ENCODE measurements around the gene LEPROT. TPM values are rescaled to one million over a fixed set of nuclear protein-coding genes. Genes with fewer than 3 reads are reported as not detected.
"Not testable (repeated sequence)": the region's sequence is repeated elsewhere in the genome, so short reads cannot be mapped to it uniquely, and the experiment has no call there.

The LEPROT gene
- total and polyA plus RNA-seq, 10 of the 15 experiments (the other 5 are each of a cell fraction or from before 2014, with no cell fraction given): 14.9 to 38.1 (median 17.4) TPM

- no peak for TF ChIP-seq BACH1 (IDR thresholded peaks at IDR 0.05; ENCODE audit: borderline replicate concordance)
- no peak for TF ChIP-seq IRF3 (IDR thresholded peaks at IDR 0.05)
- TF ChIP-seq ZNF622 (IDR thresholded peaks at IDR 0.05): no peak
- no peak for TF ChIP-seq PBX3 (IDR thresholded peaks at IDR 0.05; ENCODE audit: insufficient replicate concordance, low read depth, low read length)
Observed at GRCh38 chr1:65378247-65378946, 42.1 kb upstream of the LEPROT start (continued).

GRCh38 chr1:65384426-65384825 lies 36.0 kb upstream of the LEPROT start:
- H3K27ac ChIP-seq (ENCODE audit: control insufficient read depth, insufficient read depth); H3K36me3 ChIP-seq (ENCODE audit: control insufficient read depth in 2 of 2, insufficient read depth in 2 of 2, low read length in 1 of 2); H3K4me1 ChIP-seq (ENCODE audit: control insufficient read depth, insufficient read depth, low read length); in situ Hi-C loops (cut with MboI); H3K79me2 ChIP-seq (ENCODE audit: control insufficient read depth, insufficient read depth, low read length); CTCF ChIA-PET; H3K4me3 ChIP-seq; RAD21 ChIA-PET (ENCODE audit: unreplicated experiment); H3K9ac ChIP-seq (ENCODE audit: control insufficient read depth, insufficient read depth, low read length); H3K27me3 ChIP-seq (replicated peaks in 1 of 2; ENCODE audit: control insufficient read depth in 2 of 2, insufficient read depth in 2 of 2, low read length in 1 of 2); intact Hi-C loops (cut with micrococcal nuclease; ENCODE audit: unreplicated experiment); H2AFZ ChIP-seq (ENCODE audit: control insufficient read depth, low read depth, low read length); ATAC-seq; H3K9me3 ChIP-seq (replicated peaks; ENCODE audit: control insufficient read depth, insufficient read depth, low read length); H3K4me2 ChIP-seq (ENCODE audit: control insufficient read depth, insufficient read depth); H4K20me1 ChIP-seq (ENCODE audit: control insufficient read depth, insufficient read depth); FAIRE-seq; SMC1A ChIA-PET (ENCODE audit: uncharacterized antibody, unreplicated experiment); BruUV-seq (replicated peaks); DNase-seq (ENCODE audit: low read depth, low spot score); POLR2A ChIA-PET: not testable (repeated sequence)
- WGBS (ENCODE audit: insufficient coverage, insufficient replicate concordance, low lambda C conversion rate, missing lambda C conversion rate): 67% methylated on average over 5 of the region's 5 CpGs
